Neural progenitor cell (in vitro differentiated cells): ENCODE results near the gene STRIP1. TPM values are rescaled to one million over a fixed set of nuclear protein-coding genes. Genes with fewer than 3 reads are reported as not detected.
A peak's percentile ranks its signal among the peaks of the same experiment; 100 is the strongest.

ENCODE experiments used
- DNase-seq: peaks from one replicate; pipeline ENCODE4 v3.0.0-alpha.2; 2016; ENCODE audit warnings: low spot score
- H2AFZ ChIP-seq: fragments of 200-600 bp; sonication (generic); replicated peaks from 2 replicates; pipeline ENCODE4 v1.6.1; 2016; ENCODE audit warnings: antibody characterized with exemption
- H3F3A ChIP-seq: fragments of 200-600 bp; sonication (generic); 2 replicates; pipeline ENCODE4 v1.6.1; 2016; ENCODE audit warnings: antibody characterized with exemption, low read depth
- H3K27ac ChIP-seq: fragments of 200-600 bp; sonication (generic); 2 replicates; pipeline ENCODE4 v1.5.1; 2016; ENCODE audit warnings: mild to moderate bottlenecking
- H3K27me3 ChIP-seq: fragments of 200-600 bp; sonication (generic); 2 replicates; pipeline ENCODE4 v1.6.1; 2016; ENCODE audit warnings: mild to moderate bottlenecking, moderate library complexity
- H3K36me3 ChIP-seq: fragments of 200-600 bp; sonication (generic); 2 replicates; pipeline ENCODE4 v1.5.1; 2016
- H3K4me1 ChIP-seq: fragments of 200-600 bp; sonication (generic); 2 replicates; pipeline ENCODE4 v1.6.1; 2016; ENCODE audit warnings: mixed run types
- H3K4me2 ChIP-seq: fragments of 200-600 bp; sonication (generic); 2 replicates; pipeline ENCODE4 v1.6.1; 2016
- H3K4me3 ChIP-seq: fragments of 200-600 bp; sonication (generic); 2 replicates; pipeline ENCODE4 v1.5.1; 2016
- H3K79me2 ChIP-seq: fragments of 200-600 bp; sonication (generic); 2 replicates; pipeline ENCODE4 v1.6.1; 2016; ENCODE audit warnings: low read depth
- H3K9ac ChIP-seq: fragments of 200-600 bp; sonication (generic); 2 replicates; pipeline ENCODE4 v1.6.1; 2016
- H3K9me3 ChIP-seq: fragments of 200-600 bp; sonication (generic); 2 replicates; pipeline ENCODE4 v1.5.1; 2016; ENCODE audit warnings: low read depth
- H4K20me1 ChIP-seq: fragments of 200-600 bp; sonication (generic); 2 replicates; pipeline ENCODE4 v1.6.1; 2016; ENCODE audit warnings: low read depth
- H3K27ac Mint-ChIP-seq: 3 replicates; pipeline ENCODE4 v1.8.0; 2021; ENCODE audit warnings: mixed read lengths
- H3K27me3 Mint-ChIP-seq: 2 replicates; pipeline ENCODE4 v1.8.0; 2022; ENCODE audit warnings: low read depth, mild to moderate bottlenecking, inconsistent platforms, moderate library complexity, mixed read lengths; ENCODE audit not compliant: insufficient read depth
- H3K36me3 Mint-ChIP-seq: 3 replicates; pipeline ENCODE4 v1.8.0; 2021; ENCODE audit warnings: mixed read lengths
- H3K4me1 Mint-ChIP-seq: 3 replicates; pipeline ENCODE4 v1.8.0; 2021; ENCODE audit warnings: mixed read lengths
- H3K4me3 Mint-ChIP-seq: 3 replicates; pipeline ENCODE4 v1.8.0; 2021; ENCODE audit warnings: mild to moderate bottlenecking, moderate library complexity, mixed read lengths
- H3K9me3 Mint-ChIP-seq: 3 replicates; pipeline ENCODE4 v1.8.0; 2020; ENCODE audit warnings: mixed read lengths
- CTCF ChIP-seq: fragments of 200-600 bp; sonication (generic); IDR thresholded peaks from 2 replicates; pipeline ENCODE4 v1.5.1; 2017; ENCODE audit warnings: antibody characterized with exemption, mild to moderate bottlenecking
- EZH2 ChIP-seq: fragments of 200-600 bp; sonication (generic); IDR thresholded peaks from 2 replicates; pipeline ENCODE4 v1.6.1; 2017; ENCODE audit warnings: antibody characterized with exemption, mild to moderate bottlenecking, moderate library complexity
- EZH2phosphoT487 ChIP-seq: fragments of 200-600 bp; sonication (generic); IDR thresholded peaks from 2 replicates; pipeline ENCODE4 v1.6.1; 2017; ENCODE audit warnings: antibody characterized with exemption
- total RNA-seq: library from RNA; depleted of rRNA; stranded (reverse); fragments of >200 nt; gene quantifications from 2 replicates; pipeline ENCODE4 v1.2.3, GENCODE V29; 2015; ENCODE audit warnings: low replicate concordance

The STRIP1 gene
- total RNA-seq, 1 donor from 2014 or later, result 55.0 TPM

DNA sequence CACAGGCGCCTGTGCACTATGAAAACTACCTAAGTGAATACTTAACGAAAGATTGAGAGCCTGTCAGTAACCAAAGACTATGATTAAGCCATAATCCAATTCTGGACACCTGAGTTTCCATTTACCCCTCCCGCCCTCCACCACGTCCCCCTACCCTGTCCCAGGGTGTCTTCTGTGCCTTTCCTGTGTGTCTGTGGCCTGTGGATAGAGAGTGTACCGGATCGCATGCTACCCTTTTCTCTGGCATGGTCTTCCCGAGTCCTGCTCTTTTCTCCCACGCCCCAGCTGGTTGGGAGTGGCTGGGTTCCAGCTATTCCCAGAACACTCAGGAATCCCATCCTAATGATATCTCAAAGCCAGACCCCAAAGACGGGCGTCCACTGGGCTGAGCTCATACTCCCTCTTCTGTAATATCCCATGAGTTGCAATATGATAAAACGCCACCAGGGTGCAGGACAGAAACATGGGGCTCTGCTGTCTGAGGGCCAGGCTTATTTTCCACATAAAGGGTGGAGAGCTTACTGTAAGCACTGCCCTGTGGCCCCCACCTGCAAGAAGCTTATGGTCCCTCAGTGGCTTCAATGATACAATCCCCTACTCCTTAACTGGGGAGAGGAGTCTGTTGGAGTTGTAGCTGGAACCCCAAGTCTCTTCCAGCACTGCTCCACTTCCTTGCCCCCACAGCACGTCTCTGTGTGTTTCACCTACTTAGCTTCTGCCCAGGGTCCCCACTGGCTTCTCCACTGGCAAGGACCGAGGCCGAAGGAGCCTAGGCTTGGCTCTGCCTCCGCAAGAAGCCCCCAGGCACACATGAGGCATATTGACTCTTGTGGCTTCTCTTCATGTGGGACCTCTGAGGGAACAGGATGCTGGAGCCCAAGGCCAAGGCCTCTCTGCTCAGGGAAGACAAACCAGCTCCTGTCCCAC, 53.7 kb downstream of the STRIP1 start:
- TF ChIP-seq CTCF (peak; percentile 71), EZH2 (no peak)
- Histone ChIP-seq H3K9ac (no peak overlapping the region), H3K27me3 (peaks cover 62% of the 10 kb centered on the region), H3K4me1 (peaks cover 24% of the 10 kb centered on the region), H3F3A (peaks cover 5% of the 10 kb centered on the region), H3K9me3 (no peaks in the 10 kb centered on the region), H3K4me3 (no peak overlapping the region), H3K27ac (no peak overlapping the region), H3K4me2 (no peak overlapping the region), H4K20me1 (peaks cover 30% of the 10 kb centered on the region), H2AFZ (no peak overlapping the region), H3K36me3 (no peaks in the 10 kb centered on the region), H3K79me2 (no peaks in the 10 kb centered on the region)
- Mint-ChIP-seq H3K9me3 (no peaks in the 10 kb centered on the region), H3K27ac (no peak overlapping the region), H3K27me3 (peaks cover 57% of the 10 kb centered on the region), H3K4me1 (peaks cover 32% of the 10 kb centered on the region), H3K4me3 (no peak overlapping the region), H3K36me3 (no peaks in the 10 kb centered on the region)
- peak; percentile 68 for DNase-seq

DNA sequence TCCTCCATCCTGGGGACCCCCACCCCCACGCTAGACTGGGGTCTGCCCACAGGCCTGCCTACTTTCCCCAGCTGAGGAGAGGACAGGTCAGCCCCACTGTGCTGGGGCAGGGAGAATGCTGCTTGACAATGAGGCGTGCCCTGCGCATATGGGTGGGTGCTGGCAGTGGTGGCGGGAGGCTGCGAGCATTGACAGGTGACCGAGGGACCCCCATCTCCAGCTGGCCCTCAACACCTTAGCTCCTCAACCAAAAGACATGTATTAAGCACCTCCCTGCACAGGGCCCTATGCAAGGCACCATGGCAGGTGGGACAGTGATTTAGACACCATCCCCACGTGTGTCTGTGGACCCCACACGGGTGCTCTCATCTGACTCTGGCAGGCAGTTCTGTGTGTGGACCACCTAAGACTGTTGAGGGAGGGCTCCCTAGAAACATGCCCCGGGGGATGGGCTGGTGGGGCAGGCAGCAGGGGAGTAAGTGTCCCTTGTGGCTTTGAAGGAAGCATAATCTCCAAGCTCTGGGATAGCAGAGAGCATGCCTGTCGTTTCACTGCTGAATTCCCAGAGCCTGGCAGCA, 54.4 kb downstream of the STRIP1 start:
- Histone ChIP-seq H4K20me1 (peaks cover 24% of the 10 kb centered on the region), H3K4me3 (no peak overlapping the region), H3K79me2 (no peaks in the 10 kb centered on the region), H3K36me3 (no peaks in the 10 kb centered on the region), H3K4me2 (no peak overlapping the region), H3K27me3 (peaks cover 55% of the 10 kb centered on the region), H3K4me1 (peaks cover 22% of the 10 kb centered on the region), H3K9ac (no peak overlapping the region), H3K27ac (no peak overlapping the region), H3K9me3 (no peaks in the 10 kb centered on the region), H2AFZ (no peak overlapping the region), H3F3A (peaks cover 5% of the 10 kb centered on the region)
- DNase-seq, result no peak
- Mint-ChIP-seq H3K27me3 (peaks cover 53% of the 10 kb centered on the region), H3K9me3 (no peaks in the 10 kb centered on the region), H3K27ac (no peak overlapping the region), H3K36me3 (no peaks in the 10 kb centered on the region), H3K4me3 (no peak overlapping the region), H3K4me1 (peaks cover 27% of the 10 kb centered on the region)
- TF ChIP-seq EZH2 (no peak), CTCF (no peak), EZH2phosphoT487 (no peak)

- H3K4me3 Mint-ChIP-seq, result no peak overlapping the region
- H3K36me3 ChIP-seq, result no peaks in the 10 kb centered on the region
- TF ChIP-seq CTCF (no peak), EZH2phosphoT487 (no peak), EZH2 (no peak)
- H3K27me3 Mint-ChIP-seq, result peaks cover 46% of the 10 kb centered on the region
- no peak overlapping the region for H3K27ac ChIP-seq
- H3K4me2 ChIP-seq, result peak overlapping the region; percentile 18
- H3K4me1 Mint-ChIP-seq, result peaks cover 21% of the 10 kb centered on the region
- H3K9ac ChIP-seq, result no peak overlapping the region
- no peaks in the 10 kb centered on the region for H3K79me2 ChIP-seq
- no peak overlapping the region for H3K27ac Mint-ChIP-seq
- no peak overlapping the region for H3K4me3 ChIP-seq
- H3K9me3 ChIP-seq, result no peaks in the 10 kb centered on the region
- DNase-seq, result no peak
- peaks cover 14% of the 10 kb centered on the region for H3K4me1 ChIP-seq
- H3K27me3 ChIP-seq, result peaks cover 46% of the 10 kb centered on the region
- no peaks in the 10 kb centered on the region for H3K36me3 Mint-ChIP-seq
- H2AFZ ChIP-seq, result no peak overlapping the region
- H3F3A ChIP-seq, result peaks cover 5% of the 10 kb centered on the region
- no peaks in the 10 kb centered on the region for H3K9me3 Mint-ChIP-seq
- peaks cover 15% of the 10 kb centered on the region for H4K20me1 ChIP-seq
Measured at GRCh38 chr1:110089561-110090275, 55.3 kb downstream of the STRIP1 start.
